NCI-H2107 (cell line): Measurements from ENCODE around the gene PRKCE.

Experiments used
- DNase-seq: peaks from one replicate; lab custom pipeline; 2025; lab: John Stamatoyannopoulos, UW

The PRKCE gene

GRCh38 chr2:45813003-45813941, 161.8 kb downstream of the PRKCE start:
- DNase-seq, result no peak

GRCh38 chr2:45814488-45814887, 163.0 kb downstream of the PRKCE start:
- no peak for DNase-seq

DNA sequence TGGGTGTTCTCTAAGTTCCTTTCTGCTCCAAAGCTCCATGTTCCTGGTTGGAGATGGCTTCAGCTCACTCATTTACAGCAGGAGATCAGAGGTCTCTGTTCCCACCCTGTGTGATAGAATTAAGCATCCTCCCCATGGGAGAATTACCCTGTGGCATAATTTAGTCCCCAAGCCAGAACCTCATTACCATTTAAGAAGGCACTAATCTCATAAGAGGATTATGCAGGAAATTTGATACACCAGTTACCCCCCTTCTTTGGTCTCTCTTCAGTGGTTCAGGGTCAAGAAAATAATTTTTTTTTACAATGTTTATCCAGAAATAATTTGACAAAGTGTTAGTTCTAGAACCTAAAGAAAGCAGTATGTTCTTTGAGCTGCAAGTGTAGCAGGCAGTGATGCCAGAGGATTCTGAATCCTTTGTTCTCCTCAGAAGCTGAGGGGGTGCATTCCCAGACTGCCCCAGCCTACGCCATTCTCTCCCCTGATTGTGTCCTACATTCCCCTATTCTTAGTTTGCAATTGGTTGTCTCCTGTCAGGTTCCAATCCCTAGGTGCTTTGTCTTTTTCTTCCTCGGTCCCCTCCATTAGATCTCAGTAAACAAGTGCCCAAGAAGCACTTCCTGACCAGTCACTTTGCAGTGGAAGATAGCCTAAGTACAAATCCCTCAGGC, 163.6 kb downstream of the PRKCE start:
- peak; percentile 15 for DNase-seq

DNA sequence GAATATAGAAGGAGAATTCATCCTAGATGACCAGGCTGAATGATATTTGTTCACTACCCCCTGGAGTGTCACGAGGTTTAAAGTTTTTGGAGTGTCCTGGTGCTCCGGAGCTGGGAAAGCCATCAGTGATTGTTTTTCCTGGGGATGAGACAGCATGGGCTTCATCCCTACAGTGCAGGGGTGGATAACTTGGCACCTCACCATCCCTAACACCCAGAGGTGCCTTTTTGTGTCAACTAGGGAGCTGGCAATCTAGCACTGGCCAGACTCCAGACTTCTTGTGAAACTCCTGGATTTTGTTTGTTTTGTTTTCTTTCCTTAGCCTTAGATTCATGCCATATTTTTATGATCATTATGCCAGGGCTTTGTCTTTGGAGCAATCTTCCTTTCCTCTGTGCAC, 164.8 kb downstream of the PRKCE start:
- no peak for DNase-seq

DNA sequence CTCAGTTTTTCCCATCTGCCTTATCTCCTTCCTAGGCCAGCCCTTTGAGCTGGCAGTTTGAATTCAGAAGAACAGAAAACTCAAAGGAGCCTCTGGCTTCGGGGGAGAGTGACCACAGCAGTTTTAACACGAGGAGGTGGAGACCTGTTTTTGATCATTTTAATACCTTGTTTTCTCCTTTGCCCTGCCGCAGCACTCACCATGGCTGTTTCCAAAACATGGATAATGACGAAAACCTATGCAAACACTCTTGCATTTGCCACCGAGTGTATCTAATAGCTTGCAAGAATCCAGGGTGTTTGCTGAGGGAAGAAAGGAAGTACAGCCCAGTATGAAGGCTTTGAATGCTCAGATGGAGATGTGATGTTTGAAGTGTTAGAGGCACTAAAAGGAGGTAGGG, 167.1 kb downstream of the PRKCE start:
- no peak for DNase-seq

- no peak for DNase-seq
Observed at GRCh38 chr2:45820048-45820447, 168.6 kb downstream of the PRKCE start.

DNA sequence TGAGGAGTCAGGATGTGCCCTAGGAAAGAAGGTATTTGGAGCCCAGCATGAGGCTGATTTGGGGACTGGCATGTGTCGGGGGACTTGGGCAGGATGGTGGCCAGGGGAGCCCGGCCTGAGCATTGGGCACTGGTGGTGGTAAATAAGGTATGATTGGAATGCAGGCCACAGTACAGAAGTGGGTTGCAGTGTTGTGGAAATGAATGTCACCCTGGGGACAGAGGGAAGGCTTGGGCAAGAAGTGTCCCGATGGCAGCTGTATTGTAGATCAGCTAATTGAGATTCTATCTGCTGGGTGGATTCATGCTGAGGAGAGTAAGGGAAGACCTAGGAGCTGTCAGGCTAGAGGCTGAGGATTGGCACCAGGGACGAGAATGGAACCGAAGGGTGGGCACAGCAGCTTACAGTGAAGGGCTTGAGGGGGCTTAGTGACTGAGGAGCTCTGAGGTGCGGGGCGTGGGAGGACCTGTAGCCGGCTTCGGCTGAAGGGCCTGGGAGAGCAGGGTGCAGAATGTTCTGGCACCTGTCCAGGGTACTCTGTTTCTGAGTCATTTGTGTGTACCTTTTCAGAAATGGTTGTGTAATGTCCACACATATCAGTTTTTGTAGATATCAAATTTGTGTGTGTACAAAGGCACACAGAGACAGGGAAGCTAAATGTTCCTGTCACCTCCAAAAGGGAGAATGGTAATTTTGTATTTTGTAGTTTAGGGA, 170.2 kb downstream of the PRKCE start:
- DNase-seq, result peak; percentile 63

- peak; percentile 63 for DNase-seq
Observed at GRCh38 chr2:45822272-45822630, 170.8 kb downstream of the PRKCE start.

DNA sequence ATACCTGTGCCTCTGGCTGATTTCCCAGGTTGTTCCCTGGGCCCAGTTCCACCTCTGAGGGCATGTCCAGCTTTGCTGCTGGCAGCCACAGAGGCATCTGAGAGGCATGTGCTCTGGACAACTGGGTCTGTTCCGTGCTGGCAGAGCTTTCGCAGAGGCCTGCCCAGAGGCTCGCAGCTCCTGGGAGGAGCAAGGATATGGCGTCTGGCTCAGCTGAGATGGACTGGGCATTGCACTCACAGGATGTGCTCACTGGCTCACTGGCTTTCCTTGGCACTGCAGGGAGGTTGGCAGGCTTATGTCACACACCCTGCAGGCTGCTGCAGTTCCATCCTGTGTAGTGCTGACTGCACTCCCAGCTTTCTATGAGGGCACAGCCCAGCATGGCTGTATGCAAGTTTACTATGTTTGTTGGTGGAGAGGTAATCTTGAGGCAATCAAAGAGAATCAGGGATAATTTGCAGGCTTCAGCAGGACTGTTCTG, 172.3 kb downstream of the PRKCE start:
- DNase-seq, result no peak

- peak; percentile 19 for DNase-seq
Observed at GRCh38 chr2:45825001-45825651, 173.7 kb downstream of the PRKCE start.

GRCh38 chr2:45826460-45826859, 175.0 kb downstream of the PRKCE start:
- no peak for DNase-seq

- DNase-seq, result no peak
Observed at GRCh38 chr2:45826884-45827635, 175.6 kb downstream of the PRKCE start.

DNA sequence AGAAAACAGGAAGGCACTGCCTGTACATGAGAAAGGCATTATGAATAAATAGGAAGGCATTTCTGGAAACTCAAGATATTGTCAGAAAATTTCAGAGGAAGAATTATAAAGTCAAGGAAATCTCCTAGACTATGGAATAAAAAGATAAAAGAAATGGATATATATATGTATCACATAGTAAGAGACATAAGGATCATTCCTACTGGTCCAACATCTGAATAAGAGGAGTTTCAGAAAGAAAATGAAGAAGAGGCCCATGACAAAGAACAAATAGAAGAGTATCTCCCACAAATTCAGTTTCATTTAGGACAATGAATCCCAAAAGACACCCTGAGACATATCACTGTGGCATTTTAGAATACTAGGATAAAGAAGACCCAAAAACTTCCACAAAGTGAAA, 178.8 kb downstream of the PRKCE start:
- DNase-seq, result no peak

- no peak for DNase-seq
Observed at GRCh38 chr2:45833301-45833967, 182.0 kb downstream of the PRKCE start.

GRCh38 chr2:45833968-45834344, 182.5 kb downstream of the PRKCE start:
- no peak for DNase-seq

DNA sequence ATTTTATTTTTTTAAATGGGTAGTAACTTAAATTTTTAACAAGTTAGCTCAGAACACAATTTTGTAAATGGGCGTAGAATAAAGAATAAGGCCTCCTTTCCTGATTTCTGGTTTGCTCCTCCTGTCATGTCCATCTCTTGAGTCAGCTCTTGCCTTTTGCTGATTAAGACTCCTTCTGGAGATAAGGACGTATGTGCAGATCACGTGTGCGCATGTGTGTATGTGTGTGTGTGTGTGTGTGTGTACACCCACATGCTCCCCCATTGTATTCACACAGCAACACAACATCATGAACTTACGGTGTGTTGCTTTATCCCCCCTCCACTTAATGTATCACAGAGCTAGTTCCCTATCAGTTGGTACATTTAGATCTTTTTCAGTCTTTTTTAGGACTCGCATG, 182.9 kb downstream of the PRKCE start:
- no peak for DNase-seq

GRCh38 chr2:45834858-45835257, 183.4 kb downstream of the PRKCE start:
- DNase-seq, result no peak

DNA sequence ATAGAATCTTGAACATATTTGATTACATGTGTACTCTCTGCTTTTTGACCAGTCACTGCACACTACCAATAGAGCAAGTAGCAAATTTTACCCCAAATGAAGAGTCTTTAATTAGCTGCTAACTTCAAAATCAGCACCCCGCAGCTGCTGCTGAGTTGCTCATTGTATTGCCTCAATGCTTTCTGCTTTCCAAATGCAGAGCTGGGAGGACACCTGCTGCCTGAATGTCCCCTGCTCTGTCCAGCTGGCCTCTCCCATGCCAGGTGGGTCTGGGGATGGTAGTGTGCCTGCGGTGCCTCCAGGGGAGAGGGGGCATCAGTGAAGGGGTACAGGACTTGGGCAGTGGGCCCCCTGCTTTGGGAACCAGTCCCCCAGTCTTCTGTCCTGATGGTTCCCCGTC, 184.8 kb downstream of the PRKCE start:
- no peak for DNase-seq

GRCh38 chr2:45836740-45837139, 185.3 kb downstream of the PRKCE start:
- no peak for DNase-seq

GRCh38 chr2:45837812-45838341, 186.4 kb downstream of the PRKCE start:
- no peak for DNase-seq
